Mesenchymal stem cell (in vitro differentiated cells and primary cell): Measurements from ENCODE around the gene LZTS2.
A peak's percentile ranks its signal among the peaks of the same experiment; 100 is the strongest.

Experiments used
- DNase-seq: peaks from one replicate; pipeline ENCODE4 v3.0.0-alpha.2; 2013
- H2AFZ ChIP-seq: one replicate; pipeline ENCODE4 v1.6.1; 2013; ENCODE audit warnings: low read depth, mild to moderate bottlenecking, control low read depth, inconsistent platforms, low read length, moderate library complexity
- H2AK5ac ChIP-seq: 2 replicates; pipeline ENCODE4 v1.6.1; 2013; ENCODE audit warnings: low read length, moderate library complexity, mild to moderate bottlenecking, inconsistent platforms; ENCODE audit not compliant: severe bottlenecking
- H2BK120ac ChIP-seq: one replicate; pipeline ENCODE4 v1.6.1; 2013; ENCODE audit warnings: low read depth, mild to moderate bottlenecking, inconsistent platforms, low read length, moderate library complexity
- H2BK12ac ChIP-seq, 2 experiments: one replicate each; pipeline ENCODE4 v1.6.1; 2013; ENCODE audit warnings: inconsistent platforms in 2 of 2, low read length in 2 of 2, mild to moderate bottlenecking in 2 of 2, moderate library complexity in 2 of 2, control low read depth in 1 of 2
- H2BK15ac ChIP-seq: one replicate; pipeline ENCODE4 v1.6.1; 2013; ENCODE audit warnings: mild to moderate bottlenecking, low read depth, inconsistent platforms; ENCODE audit not compliant: poor library complexity, severe bottlenecking
- H2BK5ac ChIP-seq: 2 replicates; pipeline ENCODE4 v1.6.1; 2013; ENCODE audit warnings: low read depth, mild to moderate bottlenecking, low read length, control low read depth, inconsistent platforms; ENCODE audit not compliant: poor library complexity, severe bottlenecking
- H3K14ac ChIP-seq, 2 experiments: one replicate each; pipeline ENCODE4 v1.6.1; 2013; ENCODE audit warnings: inconsistent platforms in 2 of 2, low read length in 2 of 2, control low read depth in 1 of 2, mild to moderate bottlenecking in 1 of 2, moderate library complexity in 1 of 2
- H3K18ac ChIP-seq, 2 experiments: one replicate each; pipeline ENCODE4 v1.6.1; 2013; ENCODE audit warnings: inconsistent platforms in 2 of 2, low read length in 2 of 2, control low read depth in 1 of 2, low read depth in 1 of 2, mild to moderate bottlenecking in 1 of 2
- H3K23ac ChIP-seq, 2 experiments: one replicate each; pipeline ENCODE4 v1.6.1; 2013; ENCODE audit warnings: inconsistent platforms in 2 of 2, low read length in 2 of 2, mild to moderate bottlenecking in 2 of 2, moderate library complexity in 2 of 2, control low read depth in 1 of 2
- H3K27ac ChIP-seq: 2 replicates; pipeline ENCODE4 v1.5.1; 2013; ENCODE audit warnings: mild to moderate bottlenecking, moderate library complexity, low read length, control low read depth, inconsistent platforms; ENCODE audit not compliant: poor library complexity, severe bottlenecking
- H3K27me3 ChIP-seq, 2 experiments: 2 replicates each; pipeline versions ENCODE4 v1.6.1 to v1.7.0; 2013; ENCODE audit warnings: low read length in 2 of 2, mild to moderate bottlenecking in 2 of 2, moderate library complexity in 2 of 2, control low read depth in 1 of 2, inconsistent platforms in 1 of 2; ENCODE audit not compliant: control insufficient read depth in 1 of 2, insufficient read depth in 1 of 2
- H3K36me3 ChIP-seq, 2 experiments: 2 replicates each; pipeline versions ENCODE4 v1.6.1 to v1.7.0; 2013; ENCODE audit warnings: low read length in 2 of 2, control low read depth in 1 of 2, inconsistent platforms in 1 of 2, low read depth in 1 of 2, mild to moderate bottlenecking in 1 of 2; ENCODE audit not compliant: insufficient read depth in 2 of 2, control insufficient read depth in 1 of 2
- H3K4ac ChIP-seq, 2 experiments: one replicate each; pipeline ENCODE4 v1.6.1; 2013; ENCODE audit warnings: inconsistent platforms in 2 of 2, low read length in 2 of 2, mild to moderate bottlenecking in 2 of 2, moderate library complexity in 2 of 2, control low read depth in 1 of 2, low read depth in 1 of 2
- H3K4me1 ChIP-seq: 2 replicates; pipeline ENCODE4 v1.6.1; 2013; ENCODE audit warnings: low read depth, low read length, control low read depth; ENCODE audit not compliant: control insufficient read depth, insufficient read depth
- H3K4me2 ChIP-seq: 2 replicates; pipeline ENCODE4 v1.6.1; 2013; ENCODE audit warnings: low read length, mild to moderate bottlenecking, inconsistent platforms; ENCODE audit not compliant: poor library complexity, severe bottlenecking
- H3K4me3 ChIP-seq, 2 experiments: 2 replicates each; pipeline versions ENCODE4 v1.5.1 to v1.7.0; 2013; ENCODE audit warnings: low read length in 2 of 2, mild to moderate bottlenecking in 2 of 2, control low read depth in 1 of 2, low read depth in 1 of 2; ENCODE audit not compliant: insufficient read depth in 1 of 2
- H3K79me1 ChIP-seq: replicated peaks from 2 replicates; pipeline ENCODE4 v1.6.1; 2013; ENCODE audit warnings: mild to moderate bottlenecking, control low read depth, low read length, inconsistent platforms; ENCODE audit not compliant: poor library complexity, severe bottlenecking
- H3K9ac ChIP-seq: 2 replicates; pipeline ENCODE4 v1.7.0; 2013; ENCODE audit warnings: mild to moderate bottlenecking, low read length, moderate library complexity
- H3K9me3 ChIP-seq: 2 replicates; pipeline ENCODE4 v1.7.0; 2013; ENCODE audit warnings: mild to moderate bottlenecking, low read length; ENCODE audit not compliant: control insufficient read depth
- H4K8ac ChIP-seq: one replicate; pipeline ENCODE4 v1.6.1; 2013; ENCODE audit warnings: inconsistent platforms, mild to moderate bottlenecking, low read length, moderate library complexity
- H4K91ac ChIP-seq: one replicate; pipeline ENCODE4 v1.6.1; 2013; ENCODE audit warnings: mild to moderate bottlenecking, low read length, inconsistent platforms
- WGBS: methylation state at CpG from one replicate; pipeline ENCODE4 v1.1.7; 2013; ENCODE audit warnings: mixed read lengths; 5-methylcytosine and 5-hydroxymethylcytosine counted together

Gene LZTS2

DNA sequence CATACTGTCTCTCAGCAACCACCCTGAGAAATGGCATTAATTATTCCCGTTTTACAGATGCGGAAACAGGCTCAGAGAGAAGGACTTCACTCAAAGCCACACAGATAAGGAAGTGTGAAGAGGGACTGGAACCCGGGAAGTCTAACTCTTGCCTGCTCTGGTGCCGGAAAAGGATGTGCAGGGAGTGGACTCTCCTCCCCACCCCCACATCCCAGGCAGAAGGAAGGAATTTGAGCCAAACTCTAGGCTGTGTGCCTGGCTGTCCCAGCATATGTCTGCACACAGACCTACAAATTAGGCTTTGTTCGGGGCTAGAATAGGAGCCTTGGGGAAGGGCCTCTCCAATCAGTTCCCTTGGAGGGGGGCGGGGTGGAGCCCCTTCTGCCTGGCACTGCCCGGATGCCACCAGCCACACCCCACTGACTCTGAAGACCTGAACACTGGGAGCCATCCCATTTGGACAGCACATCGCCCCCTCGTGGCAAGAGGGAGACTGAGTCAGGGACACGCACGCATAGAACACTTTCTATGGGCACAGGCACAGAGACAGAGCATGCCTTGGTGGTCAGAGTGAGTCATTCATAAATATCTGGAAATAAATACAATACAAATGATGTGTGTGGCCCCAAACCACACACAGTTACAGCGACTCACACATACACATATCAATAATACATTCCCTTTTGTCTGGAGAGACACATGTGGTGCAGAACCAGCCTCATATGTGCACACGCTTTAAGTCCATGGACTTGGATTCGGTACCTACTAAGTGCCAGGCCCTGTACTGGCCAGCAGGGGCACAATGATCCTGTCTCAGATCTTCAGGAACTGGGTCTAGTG is 13.1 kb downstream of the LZTS2 start:
- Histone ChIP-seq H4K8ac (no peak overlapping the region), H3K4ac (no peak overlapping the region), H3K27me3 (no peaks in the 10 kb centered on the region), H2AK5ac (no peak overlapping the region), H2BK12ac (peak overlapping the region; percentile 20 to 40), H3K18ac (peak overlapping the region in 1 of 2 experiments; percentile 38), H2BK15ac (no peak overlapping the region), H2BK120ac (no peak overlapping the region), H3K4me1 (peaks cover 27% of the 10 kb centered on the region), H3K79me1 (peaks cover 6% of the 10 kb centered on the region), H3K27ac (no peak overlapping the region), H3K23ac (no peak overlapping the region), H3K9ac (peak overlapping the region; percentile 28), H3K14ac (no peak overlapping the region), H3K4me3 (no peak overlapping the region), H3K36me3 (peaks cover 3 to 6% of the 10 kb centered on the region in 2 experiments), H3K9me3 (no peaks in the 10 kb centered on the region), H4K91ac (no peak overlapping the region), H3K4me2 (no peak overlapping the region), H2AFZ (no peak overlapping the region), H2BK5ac (no peak overlapping the region)
- 34% methylated on average over 11 of the region's 14 CpGs for WGBS
- peak; percentile 96 for DNase-seq

DNA sequence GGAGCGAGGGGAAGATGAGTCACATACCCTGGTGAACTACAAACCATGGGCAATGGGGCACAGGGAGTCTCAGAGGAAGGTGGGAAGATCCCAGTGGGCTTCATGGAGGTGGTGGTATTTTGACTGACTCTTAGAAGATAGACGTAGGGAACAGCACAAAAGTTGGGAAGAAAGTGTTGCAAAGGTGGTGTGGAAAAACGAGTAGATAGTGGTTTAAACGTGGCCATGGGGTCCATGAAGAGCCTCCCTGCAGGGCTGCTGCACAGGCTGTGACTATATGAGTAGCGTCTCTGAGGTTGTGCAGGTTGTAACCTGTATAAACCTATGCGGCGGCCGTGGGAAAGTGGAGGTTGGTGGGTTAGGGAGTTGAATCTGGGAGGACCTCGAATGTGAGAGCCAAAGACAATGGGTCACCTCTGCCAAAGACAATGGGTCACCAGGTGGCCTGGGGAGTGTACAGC is 13.8 kb downstream of the LZTS2 start:
- Histone ChIP-seq H4K8ac (no peak overlapping the region), H3K14ac (no peak overlapping the region), H3K4me2 (no peak overlapping the region), H3K4ac (peak overlapping the region in 1 of 2 experiments; percentile 6), H3K79me1 (peaks cover 1% of the 10 kb centered on the region), H3K4me1 (peaks cover 30% of the 10 kb centered on the region), H2AFZ (no peak overlapping the region), H3K9me3 (no peaks in the 10 kb centered on the region), H2BK120ac (no peak overlapping the region), H3K27ac (no peak overlapping the region), H3K27me3 (no peaks in the 10 kb centered on the region), H3K9ac (peak overlapping the region; percentile 1), H2BK5ac (no peak overlapping the region), H3K4me3 (no peak overlapping the region), H3K36me3 (no peaks in the 10 kb centered on the region), H4K91ac (no peak overlapping the region), H2AK5ac (peak overlapping the region; percentile 21), H2BK12ac (peak overlapping the region in 1 of 2 experiments; percentile 2), H3K18ac (peak overlapping the region; percentile 11 to 38), H2BK15ac (no peak overlapping the region), H3K23ac (no peak overlapping the region)
- DNase-seq: no peak
- 68% methylated on average over 9 of the region's 9 CpGs for WGBS

GRCh38 chr10:101014230-101014884 is 14.7 kb downstream of the LZTS2 start:
- H3K4me2 ChIP-seq: no peak overlapping the region
- no peak overlapping the region for H4K91ac ChIP-seq
- peak overlapping the region in 1 of 2 experiments; percentile 10 for H3K4ac ChIP-seq
- H2BK120ac ChIP-seq: no peak overlapping the region
- no peak overlapping the region for H3K14ac ChIP-seq
- DNase-seq: peak; percentile 76
- H3K9me3 ChIP-seq: no peaks in the 10 kb centered on the region
- peak overlapping the region; percentile 54 for H2BK15ac ChIP-seq
- peaks cover 33% of the 10 kb centered on the region for H3K4me1 ChIP-seq
- no peak overlapping the region for H3K4me3 ChIP-seq
- H2BK5ac ChIP-seq: no peak overlapping the region
- H3K27ac ChIP-seq: no peak overlapping the region
- H3K18ac ChIP-seq: peak overlapping the region in 1 of 2 experiments; percentile 32
- H3K36me3 ChIP-seq: no peaks in the 10 kb centered on the region
- H3K79me1 ChIP-seq: no peaks in the 10 kb centered on the region
- peak overlapping the region in 1 of 2 experiments; percentile 24 for H2BK12ac ChIP-seq
- no peak overlapping the region for H2AK5ac ChIP-seq
- no peak overlapping the region for H2AFZ ChIP-seq
- H4K8ac ChIP-seq: peak overlapping the region; percentile 57
- peak overlapping the region; percentile 65 for H3K9ac ChIP-seq
- 26% methylated on average over 11 of the region's 11 CpGs for WGBS
- H3K23ac ChIP-seq: no peak overlapping the region
- H3K27me3 ChIP-seq: no peaks in the 10 kb centered on the region

DNA sequence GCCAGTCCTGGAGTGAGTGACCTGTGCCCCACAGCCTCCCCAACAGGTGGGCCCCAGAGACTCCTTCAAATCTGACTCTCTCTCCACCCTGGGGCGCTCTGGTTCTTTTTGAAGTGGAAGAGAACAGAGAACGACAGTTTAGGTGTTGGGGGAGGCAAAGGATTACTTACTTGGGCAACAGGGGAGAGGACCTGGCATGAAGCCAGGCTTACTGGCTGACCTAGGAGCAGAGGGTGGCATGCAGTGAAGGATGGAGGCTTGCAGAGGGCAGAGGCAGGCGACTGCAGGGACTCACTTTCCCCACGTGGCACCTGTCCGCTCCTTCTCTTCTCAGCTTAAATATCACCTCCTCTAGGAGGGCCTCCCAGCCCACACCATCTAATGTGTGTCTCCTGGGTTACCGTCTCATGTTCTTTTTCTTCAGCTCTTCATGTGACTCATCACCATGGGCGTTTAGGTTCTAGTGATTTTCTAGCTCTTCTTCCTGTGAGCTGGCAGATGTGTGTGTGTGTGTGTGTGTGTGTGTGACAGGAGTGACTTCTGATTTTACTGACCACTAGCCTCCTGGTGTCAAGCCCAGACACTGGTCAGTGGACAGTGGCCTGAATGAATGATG is 15.5 kb downstream of the LZTS2 start:
- no peak overlapping the region for H2AFZ ChIP-seq
- no peak overlapping the region for H2BK15ac ChIP-seq
- peak; percentile 96 for DNase-seq
- H2BK5ac ChIP-seq: no peak overlapping the region
- no peak overlapping the region for H2AK5ac ChIP-seq
- no peak overlapping the region for H2BK120ac ChIP-seq
- H3K4me2 ChIP-seq: no peak overlapping the region
- H4K8ac ChIP-seq: no peak overlapping the region
- no peak overlapping the region for H3K27ac ChIP-seq
- H3K4me3 ChIP-seq: no peak overlapping the region
- H3K18ac ChIP-seq: peak overlapping the region in 1 of 2 experiments; percentile 25
- H2BK12ac ChIP-seq: peak overlapping the region in 1 of 2 experiments; percentile 65
- 25% methylated on average over 3 of the region's 7 CpGs for WGBS
- peaks cover 33% of the 10 kb centered on the region for H3K4me1 ChIP-seq
- no peak overlapping the region for H3K23ac ChIP-seq
- H3K36me3 ChIP-seq: no peaks in the 10 kb centered on the region
- peak overlapping the region in 1 of 2 experiments; percentile 9 for H3K4ac ChIP-seq
- H3K27me3 ChIP-seq: no peaks in the 10 kb centered on the region
- no peak overlapping the region for H3K14ac ChIP-seq
- no peak overlapping the region for H4K91ac ChIP-seq
- H3K9me3 ChIP-seq: no peaks in the 10 kb centered on the region
- peak overlapping the region; percentile 65 for H3K9ac ChIP-seq
- H3K79me1 ChIP-seq: no peaks in the 10 kb centered on the region
